ENCODE results near the gene SLC27A3. TPM values are rescaled to one million over a fixed set of nuclear protein-coding genes. Genes with fewer than 3 reads are reported as not detected.
A peak's percentile ranks its signal among the peaks of the same experiment; 100 is the strongest.

The SLC27A3 gene
- total RNA-seq, 1 experiment from 2014 or later: 38.9 TPM

- DNase-seq (ENCODE audit: low spot score) (no peak), ATAC-seq (no peak)
- CTCF ChIA-PET: interaction anchor here (0.9 to 3.9 kb wide), 4 partner anchors 12 to 188 kb away, joined by 3 to 51 read pairs (median 4); partner anchors contain the start of genes DENND4B and RAB13
- H3K36me3 Mint-ChIP-seq: no peaks in the 10 kb centered on the region; the same call in 1 of the 2 replicates
- H3K27ac Mint-ChIP-seq: peak overlapping the region; percentile 36; the same call in 1 of the 2 replicates
- no peak overlapping the region for H3K4me3 Mint-ChIP-seq
- no peaks in the 10 kb centered on the region; the same call in 1 of the 2 replicates for H3K27me3 Mint-ChIP-seq (ENCODE audit: low read depth)
- no peaks in the 10 kb centered on the region for H3K9me3 Mint-ChIP-seq
- peaks cover 22% of the 10 kb centered on the region for H3K4me1 Mint-ChIP-seq
- TF ChIP-seq ERG (CRISPR knock-in tag; IDR thresholded peaks at IDR 0.05): no peak
- POLR2A ChIA-PET: interaction anchor here (1.3 kb wide), 1 partner anchor 179 kb away, joined by 3 read pairs; the partner anchor contains the start of gene JTB
These were observed 23.8 kb downstream of the SLC27A3 start for GRCh38 chr1:153799016-153799415.

- H3K36me3 Mint-ChIP-seq: no peaks in the 10 kb centered on the region; the same call in 1 of the 2 replicates
- no peaks in the 10 kb centered on the region for H3K9me3 Mint-ChIP-seq
- POLR2A ChIA-PET: no interaction called here
- ATAC-seq: no peak
- no peak overlapping the region for H3K27ac Mint-ChIP-seq
- H3K27me3 Mint-ChIP-seq (ENCODE audit: low read depth): no peaks in the 10 kb centered on the region; the same call in 1 of the 2 replicates
- H3K4me3 Mint-ChIP-seq: no peak overlapping the region
- no peak for DNase-seq (ENCODE audit: low spot score)
- TF ChIP-seq ESRRA (CRISPR knock-in tag; IDR thresholded peaks at IDR 0.05; ENCODE audit: borderline replicate concordance) (no peak), TCF7 (CRISPR knock-in tag; IDR thresholded peaks at IDR 0.05; ENCODE audit: low read depth) (no peak), STAT6 (CRISPR knock-in tag; conservative IDR thresholded peaks at IDR 0.05; ENCODE audit: low read depth) (no peak), SP1 (CRISPR knock-in tag; conservative IDR thresholded peaks at IDR 0.05) (no peak), JUN (CRISPR knock-in tag; IDR thresholded peaks at IDR 0.05) (no peak), E2F1 (CRISPR knock-in tag; IDR thresholded peaks at IDR 0.05) (no peak), ZNF532 (CRISPR knock-in tag; IDR thresholded peaks at IDR 0.05; ENCODE audit: borderline replicate concordance) (no peak), PRDM15 (CRISPR knock-in tag; IDR thresholded peaks at IDR 0.05) (no peak), NR2C2 (CRISPR knock-in tag; IDR thresholded peaks at IDR 0.05) (no peak), SMAD3 (CRISPR knock-in tag; IDR thresholded peaks at IDR 0.05; ENCODE audit: borderline replicate concordance) (no peak), ETV6 (CRISPR knock-in tag; IDR thresholded peaks at IDR 0.05) (no peak), ZSCAN18 (CRISPR knock-in tag; IDR thresholded peaks at IDR 0.05) (no peak), FOXP1 (CRISPR knock-in tag; IDR thresholded peaks at IDR 0.05; ENCODE audit: borderline replicate concordance) (no peak), OVOL2 (CRISPR knock-in tag; IDR thresholded peaks at IDR 0.05; ENCODE audit: borderline replicate concordance) (no peak)
- CTCF ChIA-PET: interaction anchor here (0.5 to 3.9 kb wide), 4 partner anchors 72 to 187 kb away, joined by 3 to 51 read pairs (median 4); partner anchors contain the start of genes DENND4B and RAB13
- peaks cover 15% of the 10 kb centered on the region for H3K4me1 Mint-ChIP-seq
These were observed 24.6 kb downstream of the SLC27A3 start for GRCh38 chr1:153799566-153800465.
